GM12878 (cell line): Measurements from ENCODE around the gene CDK13. TPM values are rescaled to one million over a fixed set of nuclear protein-coding genes. Genes with fewer than 3 reads are reported as not detected.
A peak's percentile ranks its signal among the peaks of the same experiment; 100 is the strongest.

ENCODE experiments used
- ATAC-seq: fragments of 200-7000 bp; cut with Tn5 transposase; 3 replicates; pipeline ENCODE4 v1.9.1; 2020; ENCODE audit warnings: mild to moderate bottlenecking, moderate library complexity
- BruUV-seq: library from RNA; stranded (reverse); fragments of 400-500 nt; replicated peaks from 2 replicates; lab custom pipeline; 2021; lab: Mats Ljungman, UMichigan
- CTCF ChIA-PET: fragments of 300-600 bp; sonication (Branson Sonifier 250); formaldehyde crosslinking; extraction: SDS; loops from one replicate; lab custom pipeline; 2021; ENCODE audit warnings: inconsistent platforms; lab: Yijun Ruan, JAX
- POLR2A ChIA-PET: fragments of 350-600 bp; formaldehyde crosslinking; extraction: SDS; loops from one replicate; lab custom pipeline; 2021; ENCODE audit warnings: inconsistent platforms; lab: Charles Lee
- RAD21 ChIA-PET: fragments of 300-600 bp; sonication (Branson Sonifier 250); formaldehyde crosslinking; loops from one replicate; lab custom pipeline; 2023; ENCODE audit warnings: antibody characterized with exemption; ENCODE audit not compliant: unreplicated experiment; lab: Charles Lee
- SMC1A ChIA-PET: fragments of 300-600 bp; sonication (Branson Sonifier 250); formaldehyde crosslinking; loops from one replicate; lab custom pipeline; 2023; ENCODE audit not compliant: unreplicated experiment, uncharacterized antibody; lab: Charles Lee
- DNase-seq: peaks from one replicate; pipeline ENCODE4 v3.0.0-alpha.2; 2011; ENCODE audit warnings: low read depth, low spot score
- FAIRE-seq: peaks from 3 replicates; lab custom pipeline; 2011; peaks lifted over from hg19 to GRCh38; lab: Jason Lieb, UNC
- H2AFZ ChIP-seq: 2 replicates; pipeline ENCODE4 v1.6.0; 2011; ENCODE audit warnings: low read depth, low read length, control low read depth; ENCODE audit not compliant: control insufficient read depth
- H3K27ac ChIP-seq: 2 replicates; pipeline ENCODE4 v1.5.1; 2011; ENCODE audit warnings: control low read depth; ENCODE audit not compliant: control insufficient read depth, insufficient read depth
- H3K27me3 ChIP-seq, 2 experiments: replicated peaks in 1 of 2; 2 replicates each; pipeline versions ENCODE4 v1.6.0 to v1.6.1; 2011; ENCODE audit warnings: low read length in 1 of 2; ENCODE audit not compliant: control insufficient read depth in 2 of 2, insufficient read depth in 2 of 2
- H3K36me3 ChIP-seq, 2 experiments: 2 replicates each; pipeline ENCODE4 v1.5.1; 2011; ENCODE audit warnings: low read length in 1 of 2; ENCODE audit not compliant: control insufficient read depth in 2 of 2, insufficient read depth in 2 of 2
- H3K4me1 ChIP-seq: 2 replicates; pipeline ENCODE4 v1.6.1; 2011; ENCODE audit warnings: mild to moderate bottlenecking, low read length, moderate library complexity, mixed read lengths; ENCODE audit not compliant: control insufficient read depth, insufficient read depth
- H3K4me2 ChIP-seq: 2 replicates; pipeline ENCODE4 v1.6.0; 2011; ENCODE audit warnings: control low read depth; ENCODE audit not compliant: control insufficient read depth, insufficient read depth
- H3K4me3 ChIP-seq: fragments of 200-600 bp; sonication (generic); 2 replicates; pipeline ENCODE4 v1.5.1; 2016
- H3K79me2 ChIP-seq: 2 replicates; pipeline ENCODE4 v1.6.0; 2011; ENCODE audit warnings: low read length; ENCODE audit not compliant: control insufficient read depth, insufficient read depth
- H3K9ac ChIP-seq: 2 replicates; pipeline ENCODE4 v1.8.0; 2011; ENCODE audit warnings: low read length, control low read depth, mixed read lengths; ENCODE audit not compliant: control insufficient read depth, insufficient read depth
- H3K9me3 ChIP-seq: replicated peaks from 3 replicates; pipeline ENCODE4 v1.5.1; 2011; ENCODE audit warnings: mild to moderate bottlenecking, low read length; ENCODE audit not compliant: control insufficient read depth, insufficient read depth
- H4K20me1 ChIP-seq: 2 replicates; pipeline ENCODE4 v1.6.0; 2011; ENCODE audit not compliant: control insufficient read depth, insufficient read depth
- CBFB ChIP-seq: IDR thresholded peaks from 2 replicates; pipeline ENCODE4 v1.6.1; 2016; ENCODE audit warnings: antibody characterized with exemption, low read depth
- EP300 ChIP-seq, 2 experiments: fragments of 150-350 bp in 1 of 2; IDR thresholded peaks; 2 replicates each; pipeline ENCODE4 v1.6.1; 2011 to 2012; ENCODE audit warnings: low read depth in 2 of 2, low read length in 2 of 2, borderline replicate concordance in 1 of 2, improper control_type of control experiment in 1 of 2, inconsistent platforms in 1 of 2; ENCODE audit not compliant: control insufficient read depth in 1 of 2
- GATAD2B ChIP-seq: fragments of 450-650 bp; conservative IDR thresholded peaks from 2 replicates; pipeline ENCODE4 v1.6.1; 2017; ENCODE audit warnings: low read depth, mild to moderate bottlenecking, moderate library complexity
- MXI1 ChIP-seq: fragments of 150-350 bp; IDR thresholded peaks from 2 replicates; pipeline ENCODE4 v1.6.1; 2011; ENCODE audit warnings: low read depth, mild to moderate bottlenecking, inconsistent platforms, low read length, improper control_type of control experiment
- RELA ChIP-seq: fragments of 450-650 bp; IDR thresholded peaks from 2 replicates; pipeline ENCODE4 v1.8.0; 2014; ENCODE audit warnings: borderline replicate concordance; ENCODE audit not compliant: partially characterized antibody
- SKIL ChIP-seq: fragments of 450-650 bp; IDR thresholded peaks from 2 replicates; pipeline ENCODE4 v1.6.1; 2017; ENCODE audit warnings: mild to moderate bottlenecking, low read depth, inconsistent platforms; ENCODE audit not compliant: poor library complexity, severe bottlenecking
- WGBS: methylation state at CpG from one replicate; pipeline ENCODE4 v1.1.6; 2016; ENCODE audit warnings: low lambda C conversion rate; ENCODE audit not compliant: insufficient replicate concordance, insufficient coverage; ENCODE audit errors: missing lambda C conversion rate; 5-methylcytosine and 5-hydroxymethylcytosine counted together
- in situ Hi-C: fragments of 300-500 bp; cut with MboI; formaldehyde crosslinking; loops from 9 replicates; pipeline ENCODE4 v1.14.3; 2018; ENCODE audit warnings: mixed read lengths
- intact Hi-C: fragments of 100-400 bp; cut with micrococcal nuclease; formaldehyde crosslinking; loops from one replicate; pipeline ENCODE4 v1.14.2; 2022; ENCODE audit not compliant: unreplicated experiment
- polyA plus RNA-seq, 11 experiments: library from polyadenylated mRNA; depleted of rRNA in 4 of 11; unstranded in 6 of 11; stranded (reverse) in 5 of 11; fragments of >200 nt; fragmentation: Nextera tagmentation in 4 of 11; fragmentation: Illumina TruSeq in 1 of 11; extraction: Ambion mirVana in 4 of 11; extraction: Trizol in 1 of 11; gene quantifications; 1 replicate in 1 of 11; 2 replicates in 10 of 11; pipeline versions ENCODE4 v1.2.1 to v1.2.3, GENCODE V29; 2011 to 2016; ENCODE audit warnings: inconsistent platforms in 2 of 11, missing spikeins in 2 of 11, low read depth in 1 of 11
- total RNA-seq, 4 experiments: library from RNA; depleted of rRNA in 3 of 4; stranded (reverse); fragments of >200 nt in 3 of 4; fragmentation: Illumina TruSeq in 1 of 4; extraction: Trizol in 1 of 4; gene quantifications; 2 replicates each; pipeline versions ENCODE4 v1.2.1 to v1.2.3, GENCODE V29; 2013 to 2021
- TF ChIP-seq, protein P1 (sequence below): IDR thresholded peaks from 2 replicates; pipeline ENCODE4 v1.6.1; 2012; ENCODE audit warnings: mild to moderate bottlenecking, low read depth, low read length

Gene CDK13
- total and polyA plus RNA-seq, 10 of the 15 experiments (the other 5 are each of a cell fraction or from before 2014, with no cell fraction given) = 10.8 to 44.4 (median 28.0) TPM

GRCh38 chr7:39952803-39953202 lies 2.7 kb downstream of the CDK13 start:
- no peaks in the 10 kb centered on the region for H3K9me3 ChIP-seq
- peak overlapping the region; percentile 93 for H3K4me3 ChIP-seq
- RAD21 ChIA-PET = interaction anchor here (0.7 to 2.9 kb wide), 4 partner anchors 19 to 99 kb away, joined by 3 to 10 read pairs (median 4); no protein-coding TSS in a partner anchor
- H3K4me1 ChIP-seq = peaks cover 6% of the 10 kb centered on the region; the same call in 1 of the 2 replicates
- 0 out of 4 replicates have a peak, but pooled peaks cover 0 to 6% of the 10 kb centered on the region in 2 experiments for H3K36me3 ChIP-seq
- POLR2A ChIA-PET = no interaction called here
- ATAC-seq = no peak
- H3K79me2 ChIP-seq = peaks cover 83% of the 10 kb centered on the region
- TSS peak; percentile 43 for BruUV-seq
- 0% methylated on average over 3 of the region's 3 CpGs for WGBS
- no peaks in the 10 kb centered on the region; the same call in none of the 2 replicates for H4K20me1 ChIP-seq
- TF ChIP-seq CBFB = no peak
- 0 out of 2 replicates have a peak, but pooled peaks have one; percentile 16 for TF ChIP-seq MXI1
- TF ChIP-seq, all 136 proteins: peak for 1
- H3K9ac ChIP-seq = peak overlapping the region; percentile 73
- CTCF ChIA-PET = interaction anchor here (4.8 kb wide), 1 partner anchor 99 kb away, joined by 26 read pairs; no protein-coding TSS in a partner anchor
- H2AFZ ChIP-seq = no peak overlapping the region
- SMC1A ChIA-PET = interaction anchor here (0.8 to 3.3 kb wide), 7 partner anchors 13 to 99 kb away, joined by 3 to 12 read pairs (median 3); no protein-coding TSS in a partner anchor
- in situ Hi-C loops = no loop called here
- no peak overlapping the region; the same call in 1 of the 2 replicates for H3K27ac ChIP-seq
- intact Hi-C loops = loop anchor here (5.0 to 10.0 kb wide), 4 partner anchors 371 to 1754 kb away; no protein-coding TSS in a partner anchor
- H3K4me2 ChIP-seq = peak overlapping the region; percentile 60
- no peaks in the 10 kb centered on the region for H3K27me3 ChIP-seq
- FAIRE-seq (no peak), DNase-seq (no peak)

DNA sequence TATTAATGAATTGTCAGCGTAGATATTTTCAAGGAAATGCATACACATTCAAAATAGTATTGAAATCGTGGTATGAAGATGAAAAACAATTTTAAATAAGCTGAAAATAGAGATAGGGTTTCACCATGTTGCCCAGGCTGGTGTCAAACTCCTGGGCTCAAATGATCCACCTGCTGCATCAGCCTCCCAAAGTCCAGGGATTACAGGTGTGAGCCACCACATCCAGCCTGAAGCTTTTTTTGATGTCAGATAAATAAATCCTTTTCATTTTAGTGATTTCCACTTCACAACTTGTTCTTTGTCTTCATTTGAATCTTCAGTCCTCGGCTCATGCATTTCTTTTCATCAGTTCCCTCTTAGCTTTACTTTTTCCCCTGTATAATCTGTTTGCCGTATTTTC lies 4.6 kb downstream of the CDK13 start:
- ChIA-PET CTCF (interaction anchor here (0.7 to 4.8 kb wide), 5 partner anchors 13 to 97 kb away, joined by 3 to 26 read pairs (median 5); no protein-coding TSS in a partner anchor), RAD21 (interaction anchor here (0.7 to 2.1 kb wide), 6 partner anchors 23 to 654 kb away, joined by 3 to 7 read pairs (median 3); no protein-coding TSS in a partner anchor), SMC1A (interaction anchor here (0.7 to 6.3 kb wide), 9 partner anchors 14 to 97 kb away, joined by 3 to 52 read pairs (median 4); no protein-coding TSS in a partner anchor), POLR2A (interaction anchor here (0.5 kb wide), 1 partner anchor 584 kb away, joined by 3 read pairs; no protein-coding TSS in a partner anchor)
- no peaks in the 10 kb centered on the region for H3K27me3 ChIP-seq
- no peak overlapping the region for H2AFZ ChIP-seq
- H3K79me2 ChIP-seq = peaks cover 96% of the 10 kb centered on the region
- peaks cover 5% of the 10 kb centered on the region; the same call in 1 of the 2 replicates for H3K4me1 ChIP-seq
- H3K4me2 ChIP-seq = peak overlapping the region; percentile 73
- H3K36me3 ChIP-seq = 0 out of 4 replicates have a peak, but pooled peaks cover 0 to 6% of the 10 kb centered on the region in 2 experiments
- no peak for DNase-seq
- BruUV-seq = TSS peak; percentile 12
- no peaks in the 10 kb centered on the region; the same call in 2 of the 3 replicates for H3K9me3 ChIP-seq
- intact Hi-C loops = loop anchor here (5.0 to 10.0 kb wide), 4 partner anchors 372 to 1753 kb away; no protein-coding TSS in a partner anchor
- in situ Hi-C loops = no loop called here
- no peak overlapping the region for H3K9ac ChIP-seq
- no peaks in the 10 kb centered on the region; the same call in none of the 2 replicates for H4K20me1 ChIP-seq
- no peak for FAIRE-seq
- no peak overlapping the region for H3K27ac ChIP-seq
- WGBS = 56% methylated on average over 4 of the region's 4 CpGs
- H3K4me3 ChIP-seq = peak overlapping the region; percentile 93
- ATAC-seq = no peak
- no peak for TF ChIP-seq SKIL
- TF ChIP-seq, protein P1, sequence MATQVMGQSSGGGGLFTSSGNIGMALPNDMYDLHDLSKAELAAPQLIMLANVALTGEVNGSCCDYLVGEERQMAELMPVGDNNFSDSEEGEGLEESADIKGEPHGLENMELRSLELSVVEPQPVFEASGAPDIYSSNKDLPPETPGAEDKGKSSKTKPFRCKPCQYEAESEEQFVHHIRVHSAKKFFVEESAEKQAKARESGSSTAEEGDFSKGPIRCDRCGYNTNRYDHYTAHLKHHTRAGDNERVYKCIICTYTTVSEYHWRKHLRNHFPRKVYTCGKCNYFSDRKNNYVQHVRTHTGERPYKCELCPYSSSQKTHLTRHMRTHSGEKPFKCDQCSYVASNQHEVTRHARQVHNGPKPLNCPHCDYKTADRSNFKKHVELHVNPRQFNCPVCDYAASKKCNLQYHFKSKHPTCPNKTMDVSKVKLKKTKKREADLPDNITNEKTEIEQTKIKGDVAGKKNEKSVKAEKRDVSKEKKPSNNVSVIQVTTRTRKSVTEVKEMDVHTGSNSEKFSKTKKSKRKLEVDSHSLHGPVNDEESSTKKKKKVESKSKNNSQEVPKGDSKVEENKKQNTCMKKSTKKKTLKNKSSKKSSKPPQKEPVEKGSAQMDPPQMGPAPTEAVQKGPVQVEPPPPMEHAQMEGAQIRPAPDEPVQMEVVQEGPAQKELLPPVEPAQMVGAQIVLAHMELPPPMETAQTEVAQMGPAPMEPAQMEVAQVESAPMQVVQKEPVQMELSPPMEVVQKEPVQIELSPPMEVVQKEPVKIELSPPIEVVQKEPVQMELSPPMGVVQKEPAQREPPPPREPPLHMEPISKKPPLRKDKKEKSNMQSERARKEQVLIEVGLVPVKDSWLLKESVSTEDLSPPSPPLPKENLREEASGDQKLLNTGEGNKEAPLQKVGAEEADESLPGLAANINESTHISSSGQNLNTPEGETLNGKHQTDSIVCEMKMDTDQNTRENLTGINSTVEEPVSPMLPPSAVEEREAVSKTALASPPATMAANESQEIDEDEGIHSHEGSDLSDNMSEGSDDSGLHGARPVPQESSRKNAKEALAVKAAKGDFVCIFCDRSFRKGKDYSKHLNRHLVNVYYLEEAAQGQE = no peak
- TF ChIP-seq RELA = no peak
- TF ChIP-seq EP300 (IDR thresholded peaks at IDR 0.05; ENCODE audit: borderline replicate concordance in 1 of 2, control insufficient read depth in 1 of 2, low read depth in 2 of 2, low read length in 2 of 2) = no peak
- TF ChIP-seq GATAD2B = no peak
